DND-41 (cell line): ENCODE data around the gene FAM168A.

Source experiments
- ATAC-seq: fragments of 200-7000 bp; cut with Tn5 transposase; 3 replicates; pipeline ENCODE4 v1.9.1; 2021; ENCODE audit warnings: low read depth; ENCODE audit not compliant: insufficient read depth
- DNase-seq: peaks from one replicate; pipeline ENCODE4 v3.0.0-alpha.2; 2020
- H2AFZ ChIP-seq: 2 replicates; pipeline ENCODE4 v1.6.0; 2012; ENCODE audit warnings: low read depth, low read length
- H3K27ac ChIP-seq: 2 replicates; pipeline ENCODE4 v1.5.1; 2012; ENCODE audit warnings: low read length, inconsistent platforms
- H3K27me3 ChIP-seq: fragments of 200-600 bp; sonication (generic); 2 replicates; pipeline ENCODE4 v1.6.0; 2012; ENCODE audit warnings: low read length, mild to moderate bottlenecking, inconsistent platforms; ENCODE audit not compliant: insufficient read depth, poor library complexity
- H3K36me3 ChIP-seq: 2 replicates; pipeline ENCODE4 v1.5.1; 2012; ENCODE audit warnings: low read length, inconsistent platforms; ENCODE audit not compliant: insufficient read depth
- H3K4me1 ChIP-seq: 2 replicates; pipeline ENCODE4 v1.5.1; 2012; ENCODE audit warnings: mild to moderate bottlenecking, low read length; ENCODE audit not compliant: insufficient read depth
- H3K4me2 ChIP-seq: 2 replicates; pipeline ENCODE4 v1.6.0; 2012; ENCODE audit warnings: mild to moderate bottlenecking, moderate library complexity, low read length, inconsistent platforms; ENCODE audit not compliant: insufficient read depth
- H3K4me3 ChIP-seq, 2 experiments: fragments of 200-600 bp in 1 of 2; shearing (Covaris generic) in 1 of 2; 2 replicates each; pipeline ENCODE4 v1.5.1; 2012 to 2016; ENCODE audit warnings: inconsistent platforms in 2 of 2, low read length in 2 of 2, mild to moderate bottlenecking in 2 of 2, low read depth in 1 of 2, moderate library complexity in 1 of 2
- H3K79me2 ChIP-seq: 2 replicates; pipeline ENCODE4 v1.6.0; 2012; ENCODE audit warnings: low read length, inconsistent platforms; ENCODE audit not compliant: insufficient read depth
- H3K9ac ChIP-seq: 2 replicates; pipeline ENCODE4 v1.6.0; 2012; ENCODE audit warnings: low read depth, mild to moderate bottlenecking, inconsistent platforms, low read length, moderate library complexity
- H3K9me3 ChIP-seq: 2 replicates; pipeline ENCODE4 v1.5.1; 2012; ENCODE audit warnings: low read length, moderate library complexity, mild to moderate bottlenecking, inconsistent platforms; ENCODE audit not compliant: insufficient read depth, severe bottlenecking
- H4K20me1 ChIP-seq: 2 replicates; pipeline ENCODE4 v1.6.0; 2012; ENCODE audit warnings: low read length; ENCODE audit not compliant: insufficient read depth
- EZH2 ChIP-seq: IDR thresholded peaks from 3 replicates; pipeline ENCODE4 v1.6.1; 2012; ENCODE audit warnings: borderline replicate concordance, low read depth, mild to moderate bottlenecking, moderate library complexity, low read length, inconsistent platforms; ENCODE audit not compliant: severe bottlenecking
- TF ChIP-seq, protein P1 (sequence below): IDR thresholded peaks from 2 replicates; pipeline ENCODE4 v1.5.1; 2012; ENCODE audit warnings: borderline replicate concordance, low read length, moderate library complexity, mild to moderate bottlenecking; ENCODE audit not compliant: poor library complexity, severe bottlenecking; ENCODE audit errors: extremely low read depth

FAM168A gene

DNA sequence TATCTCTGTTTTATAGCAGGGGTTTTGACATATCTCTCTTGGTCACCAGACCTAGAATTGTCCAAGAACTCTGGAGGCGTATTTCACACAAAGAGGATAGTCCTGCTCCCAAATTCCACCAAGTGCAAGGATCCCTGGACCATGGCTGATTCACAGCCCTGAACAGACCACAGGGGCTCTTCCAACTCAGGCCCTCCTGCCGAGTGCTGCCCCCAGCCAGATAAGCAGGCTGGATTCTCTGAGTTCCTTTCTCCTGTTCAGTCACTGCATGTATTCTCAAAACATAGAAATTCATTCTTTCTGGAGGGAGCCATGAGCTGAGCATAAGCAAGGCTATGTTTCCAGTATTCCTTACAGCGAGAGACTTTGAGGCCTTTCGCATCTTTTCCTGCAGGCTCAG lies 35.1 kb upstream of the FAM168A start:
- Histone ChIP-seq H3K4me3 (no peak overlapping the region), H3K4me1 (peaks cover 6% of the 10 kb centered on the region), H3K36me3 (no peaks in the 10 kb centered on the region), H3K27ac (no peak overlapping the region), H3K79me2 (no peaks in the 10 kb centered on the region), H3K9ac (no peak overlapping the region), H2AFZ (no peak overlapping the region), H4K20me1 (no peaks in the 10 kb centered on the region), H3K9me3 (no peaks in the 10 kb centered on the region), H3K4me2 (no peak overlapping the region), H3K27me3 (no peaks in the 10 kb centered on the region)
- DNase-seq (no peak), ATAC-seq (no peak)
- TF ChIP-seq EZH2: no peak
- TF ChIP-seq, protein P1, sequence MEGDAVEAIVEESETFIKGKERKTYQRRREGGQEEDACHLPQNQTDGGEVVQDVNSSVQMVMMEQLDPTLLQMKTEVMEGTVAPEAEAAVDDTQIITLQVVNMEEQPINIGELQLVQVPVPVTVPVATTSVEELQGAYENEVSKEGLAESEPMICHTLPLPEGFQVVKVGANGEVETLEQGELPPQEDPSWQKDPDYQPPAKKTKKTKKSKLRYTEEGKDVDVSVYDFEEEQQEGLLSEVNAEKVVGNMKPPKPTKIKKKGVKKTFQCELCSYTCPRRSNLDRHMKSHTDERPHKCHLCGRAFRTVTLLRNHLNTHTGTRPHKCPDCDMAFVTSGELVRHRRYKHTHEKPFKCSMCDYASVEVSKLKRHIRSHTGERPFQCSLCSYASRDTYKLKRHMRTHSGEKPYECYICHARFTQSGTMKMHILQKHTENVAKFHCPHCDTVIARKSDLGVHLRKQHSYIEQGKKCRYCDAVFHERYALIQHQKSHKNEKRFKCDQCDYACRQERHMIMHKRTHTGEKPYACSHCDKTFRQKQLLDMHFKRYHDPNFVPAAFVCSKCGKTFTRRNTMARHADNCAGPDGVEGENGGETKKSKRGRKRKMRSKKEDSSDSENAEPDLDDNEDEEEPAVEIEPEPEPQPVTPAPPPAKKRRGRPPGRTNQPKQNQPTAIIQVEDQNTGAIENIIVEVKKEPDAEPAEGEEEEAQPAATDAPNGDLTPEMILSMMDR: no peak

DNA sequence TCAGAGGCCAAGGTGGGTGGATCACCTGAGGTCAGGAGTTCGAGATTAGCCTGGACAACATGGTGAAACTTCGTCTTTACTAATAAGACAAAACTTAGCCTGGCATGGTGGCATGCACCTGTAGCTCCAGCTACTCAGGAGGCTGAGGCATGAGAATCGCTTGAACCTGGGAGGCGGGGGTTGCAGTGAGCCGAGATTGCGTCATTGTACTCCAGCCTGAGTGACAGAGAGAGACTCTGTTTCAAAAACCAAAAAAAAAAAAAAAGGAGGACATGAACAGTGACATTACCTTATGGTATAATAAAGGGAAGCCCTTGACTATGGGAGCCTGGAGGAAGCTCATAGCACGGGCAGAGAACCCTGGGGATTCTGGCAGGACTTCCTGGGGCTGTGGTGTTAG lies 32.0 kb upstream of the FAM168A start:
- no peaks in the 10 kb centered on the region for H3K27me3 ChIP-seq
- H3K9me3 ChIP-seq: no peaks in the 10 kb centered on the region
- no peak overlapping the region for H3K4me2 ChIP-seq
- H3K9ac ChIP-seq: no peak overlapping the region
- no peak for TF ChIP-seq EZH2
- TF ChIP-seq, protein P1: no peak
- no peaks in the 10 kb centered on the region for H3K79me2 ChIP-seq
- ATAC-seq (no peak), DNase-seq (no peak)
- no peak overlapping the region for H3K27ac ChIP-seq
- no peaks in the 10 kb centered on the region for H4K20me1 ChIP-seq
- H3K4me1 ChIP-seq: peaks cover 6% of the 10 kb centered on the region
- H3K36me3 ChIP-seq: no peaks in the 10 kb centered on the region
- H2AFZ ChIP-seq: no peak overlapping the region
- no peak overlapping the region for H3K4me3 ChIP-seq

DNA sequence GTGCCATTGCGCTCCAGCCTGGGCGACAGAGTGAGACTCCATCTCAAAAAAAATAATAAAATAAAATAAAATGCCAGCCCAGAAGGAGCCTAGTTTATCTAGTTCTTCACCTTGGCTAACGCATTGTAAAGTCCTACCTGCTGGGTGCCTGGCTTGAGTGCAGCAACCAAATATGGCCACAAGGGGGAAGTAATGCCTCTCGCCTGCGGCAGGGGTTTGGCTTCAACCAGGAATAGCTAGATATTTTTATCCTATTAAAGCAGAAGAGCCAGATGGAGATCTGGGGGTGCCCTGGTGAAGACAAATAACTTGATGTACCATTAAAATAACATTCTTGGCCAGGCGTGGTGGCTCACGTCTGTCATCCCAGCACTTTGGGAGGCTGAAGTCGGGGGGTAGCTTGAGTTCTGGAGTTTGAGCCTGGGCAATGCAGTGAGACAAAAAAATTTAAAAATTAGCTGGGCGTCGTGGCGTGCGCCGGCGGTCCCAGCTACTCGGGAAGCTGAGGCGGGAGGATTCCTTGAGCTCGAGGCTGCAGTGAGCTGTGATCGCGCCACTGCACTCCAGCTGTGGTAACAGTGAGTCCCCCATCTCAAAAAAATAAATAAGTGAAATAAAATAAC lies 27.9 kb upstream of the FAM168A start:
- no peaks in the 10 kb centered on the region for H3K27me3 ChIP-seq
- peak; percentile 95 for ATAC-seq

More for the DNA sequence above, 27.9 kb upstream of the FAM168A start:
- no peaks in the 10 kb centered on the region for H3K79me2 ChIP-seq
- no peaks in the 10 kb centered on the region for H3K36me3 ChIP-seq
- H3K27ac ChIP-seq: no peak overlapping the region
- no peaks in the 10 kb centered on the region for H3K9me3 ChIP-seq
- H3K4me1 ChIP-seq: no peaks in the 10 kb centered on the region
- no peak overlapping the region for H3K4me2 ChIP-seq
- no peaks in the 10 kb centered on the region for H4K20me1 ChIP-seq
- H3K4me3 ChIP-seq: no peak overlapping the region
- H2AFZ ChIP-seq: 0 out of 2 replicates have a peak overlapping the region, but pooled peaks have one; percentile 49
- H3K9ac ChIP-seq: no peak overlapping the region
- peak; percentile 72 for DNase-seq
- no peak for TF ChIP-seq EZH2
- TF ChIP-seq, protein P1: peak; percentile 92
